Measurements from ENCODE around the gene GRM4.

Gene GRM4

DNA sequence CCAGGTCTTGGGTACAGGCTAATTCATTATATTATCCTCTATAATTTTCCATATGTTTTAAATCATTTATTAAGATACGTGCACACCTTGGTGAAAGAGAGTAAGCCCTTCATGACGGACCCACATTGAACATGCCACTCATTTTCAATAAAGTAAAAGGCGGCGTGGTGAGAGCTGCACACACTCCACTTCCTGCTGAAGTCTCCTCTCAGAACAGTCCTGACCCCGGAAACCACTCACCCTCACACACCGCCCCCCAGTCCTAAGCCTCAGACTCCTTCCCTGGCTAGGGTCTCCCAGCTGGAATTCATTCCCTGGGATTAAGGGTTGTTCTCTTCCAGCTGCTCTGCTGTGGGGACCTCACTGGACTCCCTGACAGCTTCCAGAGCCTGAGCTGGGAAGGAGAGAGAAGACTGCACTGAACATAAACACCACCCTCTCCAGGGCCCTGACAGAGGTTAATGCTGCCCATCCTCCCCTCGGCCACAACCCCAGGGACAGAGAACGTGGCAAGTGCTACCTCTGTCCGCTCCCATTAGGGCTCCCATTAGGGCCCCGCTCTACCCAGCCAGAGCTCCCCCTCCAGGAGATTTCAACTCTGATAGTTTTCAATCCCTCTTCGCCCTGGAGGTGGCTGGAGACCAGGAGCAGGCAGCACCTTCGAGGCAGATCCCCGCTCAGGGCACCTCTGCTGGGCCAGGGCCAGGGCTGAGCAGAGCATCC lies 24.8 kb downstream of the GRM4 start:
- no peak overlapping the region for H3K4me3 ChIP-seq (replicated peaks in 1 of 2; ENCODE audit: low read depth in 2 of 2, low read length in 2 of 2)
- no peak for DNase-seq (ENCODE audit: low read depth in 2 of 2)
- TF ChIP-seq, protein P1, sequence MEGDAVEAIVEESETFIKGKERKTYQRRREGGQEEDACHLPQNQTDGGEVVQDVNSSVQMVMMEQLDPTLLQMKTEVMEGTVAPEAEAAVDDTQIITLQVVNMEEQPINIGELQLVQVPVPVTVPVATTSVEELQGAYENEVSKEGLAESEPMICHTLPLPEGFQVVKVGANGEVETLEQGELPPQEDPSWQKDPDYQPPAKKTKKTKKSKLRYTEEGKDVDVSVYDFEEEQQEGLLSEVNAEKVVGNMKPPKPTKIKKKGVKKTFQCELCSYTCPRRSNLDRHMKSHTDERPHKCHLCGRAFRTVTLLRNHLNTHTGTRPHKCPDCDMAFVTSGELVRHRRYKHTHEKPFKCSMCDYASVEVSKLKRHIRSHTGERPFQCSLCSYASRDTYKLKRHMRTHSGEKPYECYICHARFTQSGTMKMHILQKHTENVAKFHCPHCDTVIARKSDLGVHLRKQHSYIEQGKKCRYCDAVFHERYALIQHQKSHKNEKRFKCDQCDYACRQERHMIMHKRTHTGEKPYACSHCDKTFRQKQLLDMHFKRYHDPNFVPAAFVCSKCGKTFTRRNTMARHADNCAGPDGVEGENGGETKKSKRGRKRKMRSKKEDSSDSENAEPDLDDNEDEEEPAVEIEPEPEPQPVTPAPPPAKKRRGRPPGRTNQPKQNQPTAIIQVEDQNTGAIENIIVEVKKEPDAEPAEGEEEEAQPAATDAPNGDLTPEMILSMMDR (IDR thresholded peaks at IDR 0.05; ENCODE audit: low read depth, low read length): no peak

DNA sequence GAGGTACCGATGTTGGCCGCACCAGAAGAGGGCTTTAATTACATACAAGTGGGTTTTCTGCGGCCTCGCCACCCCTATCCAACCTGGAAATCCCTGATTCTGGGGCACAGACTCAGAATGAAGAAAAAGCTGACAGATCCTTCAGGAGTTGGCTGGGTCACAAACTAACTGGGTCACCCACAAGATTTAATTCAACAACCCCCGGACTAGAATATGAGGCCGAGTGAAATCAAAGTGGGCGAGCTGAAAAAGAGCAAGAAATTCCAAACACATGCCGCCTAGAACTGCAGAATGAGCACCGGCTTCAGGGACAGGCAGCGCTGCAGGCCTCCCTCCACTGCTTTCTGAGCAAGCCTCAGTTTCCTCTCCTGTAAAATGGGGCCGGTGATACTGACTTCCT lies 30.0 kb downstream of the GRM4 start:
- no peak for DNase-seq (ENCODE audit: low read depth in 2 of 2)
- TF ChIP-seq, protein P1 (IDR thresholded peaks at IDR 0.05; ENCODE audit: low read depth, low read length): no peak
- H3K4me3 ChIP-seq (replicated peaks in 1 of 2; ENCODE audit: low read depth in 2 of 2, low read length in 2 of 2): no peak overlapping the region

DNA sequence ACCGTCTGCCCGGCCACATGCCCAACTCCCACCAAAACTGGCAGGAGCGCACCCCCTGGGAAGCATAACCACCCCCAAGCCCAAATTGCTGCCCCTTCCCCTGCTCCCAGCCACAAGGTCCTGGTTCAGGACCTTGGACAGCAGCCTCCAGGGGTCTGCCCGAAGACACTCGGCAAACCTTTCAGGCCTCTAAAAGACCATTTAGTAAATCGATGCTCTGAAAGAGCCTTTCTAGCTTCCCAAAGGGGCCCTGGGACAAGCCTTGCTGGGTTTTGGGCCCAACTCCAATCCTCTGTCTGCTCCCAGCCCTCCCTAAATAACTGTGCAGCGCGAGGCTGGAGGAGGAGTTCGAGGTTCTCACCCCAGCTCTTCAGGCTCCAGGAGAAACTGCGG lies 30.5 kb downstream of the GRM4 start:
- no peak overlapping the region for H3K4me3 ChIP-seq (replicated peaks in 1 of 2; ENCODE audit: low read depth in 2 of 2, low read length in 2 of 2)
- TF ChIP-seq, protein P1 (IDR thresholded peaks at IDR 0.05; ENCODE audit: low read depth, low read length): no peak
- peak; percentile 7 to 36 for DNase-seq (ENCODE audit: low read depth in 2 of 2)

DNA sequence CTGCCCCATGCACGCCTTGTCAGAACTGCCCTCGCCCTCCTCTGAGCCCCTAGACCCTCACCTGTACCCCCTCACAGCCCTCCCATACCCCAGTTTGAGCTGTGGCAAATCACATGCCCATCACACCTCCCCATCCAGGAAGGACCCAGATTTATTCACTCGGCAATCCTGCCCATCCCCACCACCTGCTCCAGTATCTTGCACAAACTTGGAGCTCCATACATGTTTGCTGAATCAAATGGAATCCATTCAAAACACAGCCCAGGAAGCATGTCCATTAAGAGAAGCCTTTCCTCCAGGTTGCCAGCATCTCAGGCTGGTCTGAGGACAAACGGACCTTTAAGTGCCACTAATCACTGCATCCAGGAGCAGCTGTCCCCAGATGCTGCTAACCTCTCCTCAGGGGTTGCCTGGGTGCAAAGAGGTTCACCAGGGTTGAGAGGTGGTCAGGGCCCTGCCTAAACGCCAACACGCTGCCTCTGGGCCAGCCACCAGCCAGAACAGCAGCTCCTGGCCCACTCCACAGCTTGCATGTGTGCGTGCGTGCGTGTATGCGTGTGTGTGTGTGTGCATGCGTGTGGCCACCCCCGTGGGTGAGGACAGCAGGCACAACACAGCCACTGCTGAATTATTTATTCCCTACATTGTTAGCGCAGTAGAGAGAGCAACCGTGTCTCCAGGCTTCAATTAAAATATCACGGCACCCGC lies 31.0 kb downstream of the GRM4 start:
- no peak overlapping the region for H3K4me3 ChIP-seq (replicated peaks in 1 of 2; ENCODE audit: low read depth in 2 of 2, low read length in 2 of 2)
- no peak for DNase-seq (ENCODE audit: low read depth in 2 of 2)
- TF ChIP-seq, protein P1 (IDR thresholded peaks at IDR 0.05; ENCODE audit: low read depth, low read length): no peak

DNA sequence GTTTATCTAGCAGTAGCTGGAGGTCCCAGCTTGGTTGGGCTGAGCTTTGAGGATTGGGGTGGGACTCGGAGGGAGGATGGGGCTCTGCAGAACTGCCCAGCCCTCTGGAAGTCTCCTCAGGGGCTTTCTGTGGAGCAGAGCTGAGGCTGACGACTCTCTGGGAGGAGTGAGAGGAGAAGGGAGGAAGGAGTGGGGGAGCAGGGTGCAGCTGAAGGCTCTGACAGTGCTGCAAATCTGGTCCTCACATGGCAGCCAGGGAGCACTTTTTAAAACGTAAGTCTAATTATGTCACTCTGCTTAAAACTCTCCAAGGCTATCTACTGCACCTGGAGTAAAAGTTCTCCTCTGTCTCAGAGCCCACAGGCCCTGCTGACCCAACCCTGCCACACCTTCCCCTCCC lies 32.4 kb downstream of the GRM4 start:
- TF ChIP-seq, protein P1 (IDR thresholded peaks at IDR 0.05; ENCODE audit: low read depth, low read length): no peak
- no peak overlapping the region for H3K4me3 ChIP-seq (replicated peaks in 1 of 2; ENCODE audit: low read depth in 2 of 2, low read length in 2 of 2)
- DNase-seq (ENCODE audit: low read depth in 2 of 2): no peak

DNA sequence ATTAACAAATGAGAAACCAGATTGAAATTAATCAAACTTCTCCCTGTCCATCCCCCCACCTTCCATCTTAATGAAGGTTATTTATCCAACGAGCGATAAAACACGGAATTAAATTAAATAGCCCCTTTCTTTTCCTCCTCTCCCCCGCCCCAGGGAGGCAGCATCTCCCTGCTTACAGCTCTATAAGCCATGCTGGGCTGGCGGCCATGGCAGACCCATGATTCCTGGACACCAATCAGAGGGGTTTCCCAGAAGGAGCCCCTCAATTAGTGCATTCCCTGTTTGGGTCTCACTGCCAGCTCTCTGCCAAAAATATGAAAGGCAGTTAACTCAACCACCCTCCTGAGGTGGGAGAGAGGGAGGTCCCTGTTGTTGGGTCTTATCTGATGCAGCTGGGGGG lies 33.8 kb downstream of the GRM4 start:
- TF ChIP-seq, protein P1 (IDR thresholded peaks at IDR 0.05; ENCODE audit: low read depth, low read length): no peak
- no peak overlapping the region for H3K4me3 ChIP-seq (replicated peaks in 1 of 2; ENCODE audit: low read depth in 2 of 2, low read length in 2 of 2)
- DNase-seq (ENCODE audit: low read depth in 2 of 2): no peak

Data from cardiac fibroblast (primary cell).